DOHH2 (cell line): ENCODE results near the gene MGMT.

Experiments
- H3F3A ChIP-seq: fragments of 200-600 bp; sonication (generic), shearing (Covaris generic); 2 replicates; pipeline ENCODE4 v1.6.0; 2016; ENCODE audit warnings: antibody characterized with exemption, mild to moderate bottlenecking; ENCODE audit not compliant: control insufficient read depth, insufficient read depth
- H3K27ac ChIP-seq: fragments of 200-600 bp; sonication (generic); 2 replicates; pipeline ENCODE4 v1.5.1; 2014; ENCODE audit warnings: low read depth, mild to moderate bottlenecking, low read length, moderate library complexity
- H3K27me3 ChIP-seq: fragments of 200-600 bp; sonication (generic); 2 replicates; pipeline ENCODE4 v1.6.1; 2014; ENCODE audit warnings: mild to moderate bottlenecking, low read length, mixed read lengths; ENCODE audit not compliant: control insufficient read depth
- H3K36me3 ChIP-seq: fragments of 200-600 bp; sonication (generic); 2 replicates; pipeline ENCODE4 v1.6.1; 2014; ENCODE audit warnings: mild to moderate bottlenecking, low read length, moderate library complexity, mixed read lengths; ENCODE audit not compliant: control insufficient read depth
- H3K4me1 ChIP-seq: fragments of 200-600 bp; sonication (generic); 2 replicates; pipeline ENCODE4 v1.6.1; 2014; ENCODE audit warnings: mild to moderate bottlenecking, low read length, mixed read lengths; ENCODE audit not compliant: control insufficient read depth
- H3K4me2 ChIP-seq: fragments of 200-600 bp; sonication (generic); 2 replicates; pipeline ENCODE4 v1.6.0; 2014; ENCODE audit warnings: mild to moderate bottlenecking, low read length, moderate library complexity
- H3K4me3 ChIP-seq: fragments of 200-600 bp; sonication (generic); 2 replicates; pipeline ENCODE4 v1.5.1; 2014; ENCODE audit warnings: mild to moderate bottlenecking, low read length, mixed read lengths
- H3K79me2 ChIP-seq: fragments of 200-600 bp; sonication (generic); 2 replicates; pipeline ENCODE4 v1.6.1; 2014; ENCODE audit warnings: mild to moderate bottlenecking, low read length, mixed read lengths; ENCODE audit not compliant: control insufficient read depth
- H3K9me2 ChIP-seq: fragments of 200-600 bp; sonication (generic); replicated peaks from 2 replicates; pipeline ENCODE4 v1.6.1; 2014; ENCODE audit warnings: mild to moderate bottlenecking, low read length, mixed read lengths; ENCODE audit not compliant: control insufficient read depth
- H3K9me3 ChIP-seq: fragments of 200-600 bp; sonication (generic); 2 replicates; pipeline ENCODE4 v1.6.1; 2014; ENCODE audit warnings: antibody characterized with exemption, low read length, mixed read lengths; ENCODE audit not compliant: control insufficient read depth, insufficient read depth
- H4K20me1 ChIP-seq: fragments of 200-600 bp; sonication (generic); 2 replicates; pipeline ENCODE4 v1.6.0; 2014; ENCODE audit warnings: low read depth, mild to moderate bottlenecking, antibody characterized with exemption, low read length, moderate library complexity; ENCODE audit not compliant: control insufficient read depth, insufficient read depth
- CTCF ChIP-seq: fragments of 200-600 bp; sonication (generic); IDR thresholded peaks from one replicate; pipeline ENCODE4 v1.5.1; 2014; ENCODE audit warnings: antibody characterized with exemption, mild to moderate bottlenecking, low read depth, low read length; ENCODE audit not compliant: poor library complexity, severe bottlenecking
- EZH2phosphoT487 ChIP-seq: fragments of 200-600 bp; sonication (generic); IDR thresholded peaks from 2 replicates; pipeline ENCODE4 v1.6.1; 2017; ENCODE audit warnings: borderline replicate concordance, mild to moderate bottlenecking, antibody characterized with exemption, low read length, moderate library complexity, mixed read lengths

Gene MGMT

DNA sequence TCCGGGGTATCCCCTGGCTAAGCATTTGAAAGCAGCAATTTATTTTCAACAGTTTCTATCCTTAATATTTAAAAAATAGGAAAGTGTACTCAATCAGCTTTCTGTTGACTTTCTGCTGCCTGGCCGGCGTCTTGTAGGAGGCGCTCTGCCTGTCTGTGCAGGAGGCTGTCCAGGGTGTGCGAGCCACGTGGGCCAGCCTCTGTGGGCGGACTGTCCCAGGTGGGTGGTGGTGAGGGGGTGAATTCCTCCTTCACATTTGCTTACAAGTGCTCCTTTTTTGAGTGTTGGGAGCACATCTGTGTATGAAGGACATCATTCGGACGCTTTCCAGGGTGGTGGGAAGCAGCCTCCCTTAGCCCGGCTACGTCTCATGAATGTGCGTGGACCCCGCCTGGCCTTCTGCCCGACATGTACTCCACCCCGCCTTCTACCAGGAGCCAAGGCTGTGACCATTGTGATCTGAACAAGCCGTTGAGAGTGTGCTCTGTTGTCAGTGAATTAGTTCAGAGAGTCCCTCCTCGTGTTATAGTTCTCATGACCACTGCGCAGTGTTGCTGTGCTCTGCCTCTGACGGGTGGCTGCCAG is 114.9 kb downstream of the MGMT start:
- no peaks in the 10 kb centered on the region for H3K4me1 ChIP-seq
- H3K4me2 ChIP-seq: no peak overlapping the region
- no peaks in the 10 kb centered on the region for H3K79me2 ChIP-seq
- H3K36me3 ChIP-seq: no peaks in the 10 kb centered on the region
- H3K9me3 ChIP-seq: peaks cover 10% of the 10 kb centered on the region; the same call in 1 of the 2 replicates
- H3K27ac ChIP-seq: no peak overlapping the region
- no peaks in the 10 kb centered on the region for H3K27me3 ChIP-seq
- H3K4me3 ChIP-seq: no peak overlapping the region
- H3F3A ChIP-seq: no peaks in the 10 kb centered on the region
- H4K20me1 ChIP-seq: no peaks in the 10 kb centered on the region
- H3K9me2 ChIP-seq: no peaks in the 10 kb centered on the region
- TF ChIP-seq EZH2phosphoT487: no peak
- no peak for TF ChIP-seq CTCF

- Histone ChIP-seq H3K79me2 (no peaks in the 10 kb centered on the region), H3K36me3 (no peaks in the 10 kb centered on the region), H3K4me1 (no peaks in the 10 kb centered on the region), H3K27ac (no peak overlapping the region), H3K4me2 (no peak overlapping the region), H3K4me3 (no peak overlapping the region), H3K9me2 (no peaks in the 10 kb centered on the region), H3K9me3 (peaks cover 22% of the 10 kb centered on the region; the same call in 1 of the 2 replicates), H4K20me1 (no peaks in the 10 kb centered on the region), H3F3A (no peaks in the 10 kb centered on the region), H3K27me3 (no peaks in the 10 kb centered on the region)
- TF ChIP-seq EZH2phosphoT487 (no peak), CTCF (no peak)
Measured at GRCh38 chr10:129583831-129584230, 116.8 kb downstream of the MGMT start.

DNA sequence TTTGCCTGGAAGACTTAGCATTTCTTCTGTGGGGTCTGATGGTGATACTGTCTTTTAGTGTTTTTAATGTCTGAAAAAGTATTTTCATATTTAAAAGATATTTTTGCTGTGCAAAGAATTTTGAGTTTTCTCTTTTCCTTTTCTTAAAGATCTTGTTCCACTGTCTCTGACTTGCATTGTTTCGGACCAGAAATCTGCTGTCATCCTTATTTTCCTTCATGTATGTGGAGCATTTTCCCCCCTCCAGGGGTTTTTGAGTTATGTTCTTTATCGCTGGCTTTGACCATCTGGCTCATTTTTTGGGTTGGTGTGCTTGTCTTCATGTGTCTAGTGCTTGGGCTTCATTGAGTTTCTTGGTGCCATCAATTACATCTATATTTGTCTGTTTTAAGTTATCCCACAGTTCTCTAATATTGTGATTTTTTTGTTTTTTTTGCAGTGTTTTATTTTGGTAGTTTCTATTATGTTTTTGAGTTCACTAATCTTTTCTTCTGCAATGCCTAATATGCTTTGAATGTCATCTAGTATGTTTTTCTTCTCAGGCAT is 119.9 kb downstream of the MGMT start:
- no peaks in the 10 kb centered on the region for H3K27me3 ChIP-seq
- no peak overlapping the region for H3K27ac ChIP-seq
- no peaks in the 10 kb centered on the region for H3F3A ChIP-seq
- no peaks in the 10 kb centered on the region for H4K20me1 ChIP-seq
- no peaks in the 10 kb centered on the region for H3K79me2 ChIP-seq
- no peaks in the 10 kb centered on the region for H3K4me1 ChIP-seq
- H3K4me3 ChIP-seq: no peak overlapping the region
- H3K9me3 ChIP-seq: peaks cover 22% of the 10 kb centered on the region; the same call in 1 of the 2 replicates
- H3K9me2 ChIP-seq: no peaks in the 10 kb centered on the region
- H3K4me2 ChIP-seq: no peak overlapping the region
- H3K36me3 ChIP-seq: no peaks in the 10 kb centered on the region
- TF ChIP-seq EZH2phosphoT487 (no peak), CTCF (no peak)
